ENCODE results near the gene SGCD. TPM values are rescaled to one million over a fixed set of nuclear protein-coding genes. Genes with fewer than 3 reads are reported as not detected.
A peak's percentile ranks its signal among the peaks of the same experiment; 100 is the strongest.

Gene SGCD
- total RNA-seq, 1 donor: 11.7 TPM

DNA sequence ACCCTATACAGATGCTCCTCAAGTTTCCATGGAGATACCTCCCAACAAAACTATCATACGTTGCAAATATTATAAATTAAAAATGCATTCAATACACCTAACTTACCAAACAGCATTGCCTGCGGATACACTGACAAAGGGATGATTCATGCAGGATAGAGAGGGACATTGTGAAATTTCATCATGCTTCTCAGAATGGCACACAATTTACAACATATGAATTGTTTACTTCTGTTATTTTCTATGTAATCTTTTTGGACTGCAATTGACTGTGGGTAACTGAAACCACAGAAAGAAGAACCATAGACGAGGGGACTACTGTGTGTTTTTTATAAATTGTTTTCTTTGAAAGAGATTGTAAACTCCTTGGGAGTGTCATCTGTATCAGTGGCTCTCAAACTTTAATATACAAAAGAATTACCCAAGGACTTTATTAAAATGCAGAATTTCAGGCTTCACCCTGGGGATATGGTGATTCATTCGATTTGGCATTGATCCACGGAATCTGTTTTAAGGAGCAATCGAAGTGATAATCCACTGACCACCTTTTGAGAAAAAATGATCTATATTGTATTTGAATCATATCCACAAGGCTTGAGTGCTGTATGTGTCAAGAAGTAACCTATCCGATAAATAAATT lies 146.4 kb downstream of the SGCD start:
- TF ChIP-seq, protein P1, sequence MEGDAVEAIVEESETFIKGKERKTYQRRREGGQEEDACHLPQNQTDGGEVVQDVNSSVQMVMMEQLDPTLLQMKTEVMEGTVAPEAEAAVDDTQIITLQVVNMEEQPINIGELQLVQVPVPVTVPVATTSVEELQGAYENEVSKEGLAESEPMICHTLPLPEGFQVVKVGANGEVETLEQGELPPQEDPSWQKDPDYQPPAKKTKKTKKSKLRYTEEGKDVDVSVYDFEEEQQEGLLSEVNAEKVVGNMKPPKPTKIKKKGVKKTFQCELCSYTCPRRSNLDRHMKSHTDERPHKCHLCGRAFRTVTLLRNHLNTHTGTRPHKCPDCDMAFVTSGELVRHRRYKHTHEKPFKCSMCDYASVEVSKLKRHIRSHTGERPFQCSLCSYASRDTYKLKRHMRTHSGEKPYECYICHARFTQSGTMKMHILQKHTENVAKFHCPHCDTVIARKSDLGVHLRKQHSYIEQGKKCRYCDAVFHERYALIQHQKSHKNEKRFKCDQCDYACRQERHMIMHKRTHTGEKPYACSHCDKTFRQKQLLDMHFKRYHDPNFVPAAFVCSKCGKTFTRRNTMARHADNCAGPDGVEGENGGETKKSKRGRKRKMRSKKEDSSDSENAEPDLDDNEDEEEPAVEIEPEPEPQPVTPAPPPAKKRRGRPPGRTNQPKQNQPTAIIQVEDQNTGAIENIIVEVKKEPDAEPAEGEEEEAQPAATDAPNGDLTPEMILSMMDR (IDR thresholded peaks at IDR 0.05; ENCODE audit: insufficient read depth, low read length): no peak
- no peak overlapping the region for H3K4me3 ChIP-seq (ENCODE audit: low read depth, low read length)
- peak; percentile 39 for DNase-seq (ENCODE audit: low read depth)

DNA sequence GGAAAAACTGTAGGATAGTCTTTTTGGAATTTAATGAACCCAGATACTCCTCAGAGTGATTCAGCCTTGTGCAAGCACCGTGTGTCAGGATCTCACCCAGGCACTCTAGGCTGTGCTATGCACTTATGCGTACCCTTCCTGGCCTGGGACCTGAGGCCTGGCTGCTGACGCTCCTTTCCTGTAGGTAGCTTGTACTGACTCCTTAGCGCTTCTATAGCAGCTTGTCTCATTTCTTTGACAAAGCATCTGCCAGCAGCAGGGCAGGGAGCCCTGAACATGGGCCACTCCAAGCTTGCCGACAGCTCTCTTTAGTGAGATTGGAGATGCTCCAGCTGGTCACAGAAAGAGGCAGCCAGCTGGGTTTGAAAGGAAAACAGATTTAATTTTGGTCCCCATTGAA lies 147.3 kb downstream of the SGCD start:
- H3K4me3 ChIP-seq (ENCODE audit: low read depth, low read length): no peak overlapping the region
- peak; percentile 24 for DNase-seq (ENCODE audit: low read depth)
- TF ChIP-seq, protein P1 (IDR thresholded peaks at IDR 0.05; ENCODE audit: insufficient read depth, low read length): no peak

DNA sequence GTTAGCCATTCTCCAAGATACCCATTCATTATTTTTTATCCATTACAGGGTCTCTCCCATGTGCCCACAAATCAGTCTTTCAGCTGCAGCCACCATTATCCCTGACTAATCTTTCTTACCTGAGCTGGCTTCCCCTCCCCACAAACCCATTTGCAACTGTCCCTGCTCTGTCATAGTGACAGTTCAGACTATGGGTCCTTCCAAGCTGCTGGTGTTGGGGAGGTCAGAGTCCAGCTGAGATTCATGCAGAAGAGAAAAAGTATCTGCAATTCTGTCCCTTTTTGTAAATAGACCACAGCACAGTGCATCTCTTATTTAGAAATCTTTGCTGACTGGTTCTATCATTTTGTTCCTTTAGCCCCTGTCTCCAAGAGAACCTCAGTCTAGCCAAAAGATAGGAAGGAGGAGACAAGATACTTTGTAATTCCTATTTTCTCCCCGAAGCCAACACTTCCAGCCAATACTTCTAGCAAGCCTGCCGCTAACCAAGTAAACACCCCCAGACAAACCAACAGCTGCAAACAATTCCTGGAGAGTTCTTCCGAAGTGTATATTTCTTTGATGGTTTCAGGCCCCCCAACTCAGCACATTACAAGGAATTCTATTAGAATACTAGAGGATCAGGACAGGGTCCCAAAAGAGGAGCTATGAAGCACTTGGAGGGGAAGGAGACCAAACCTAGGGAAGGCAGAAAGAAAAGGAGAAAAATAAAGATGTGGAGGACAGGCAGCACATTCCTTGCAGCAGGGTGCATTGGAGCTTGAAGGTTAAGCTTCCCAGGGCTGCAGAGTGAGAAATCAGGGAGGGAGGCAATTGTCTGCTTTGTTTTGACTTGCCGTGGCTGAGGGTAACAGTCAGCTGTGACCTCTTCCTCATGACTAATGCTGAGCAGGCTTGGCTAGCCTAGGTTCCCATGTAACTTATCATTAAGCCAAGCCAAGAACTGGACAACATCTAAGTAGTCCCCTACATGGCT lies 148.5 kb downstream of the SGCD start:
- TF ChIP-seq, protein P1 (IDR thresholded peaks at IDR 0.05; ENCODE audit: insufficient read depth, low read length): peak; percentile 10
- no peak overlapping the region for H3K4me3 ChIP-seq (ENCODE audit: low read depth, low read length)
- DNase-seq (ENCODE audit: low read depth): peak; percentile 76

DNA sequence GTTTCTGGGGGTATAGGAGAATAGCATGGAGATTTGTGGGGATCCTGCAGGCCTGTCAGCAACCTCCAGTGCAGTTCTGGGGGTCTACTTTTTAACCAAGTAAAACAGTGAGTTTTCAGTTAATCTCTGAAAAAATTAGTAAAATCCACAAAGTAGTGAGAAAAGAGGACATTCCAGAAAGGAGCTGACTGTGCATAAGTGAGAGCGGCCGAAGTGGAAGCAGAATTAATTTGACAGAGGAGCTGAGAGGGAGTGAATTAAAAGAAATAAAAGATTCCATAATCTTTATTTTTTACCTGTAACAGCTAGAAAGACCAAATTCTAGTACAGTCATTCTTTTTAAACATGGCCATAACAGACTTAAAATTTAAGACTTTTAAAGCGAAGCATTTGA lies 149.2 kb downstream of the SGCD start:
- no peak overlapping the region for H3K4me3 ChIP-seq (ENCODE audit: low read depth, low read length)
- TF ChIP-seq, protein P1 (IDR thresholded peaks at IDR 0.05; ENCODE audit: insufficient read depth, low read length): no peak
- no peak for DNase-seq (ENCODE audit: low read depth)

DNA sequence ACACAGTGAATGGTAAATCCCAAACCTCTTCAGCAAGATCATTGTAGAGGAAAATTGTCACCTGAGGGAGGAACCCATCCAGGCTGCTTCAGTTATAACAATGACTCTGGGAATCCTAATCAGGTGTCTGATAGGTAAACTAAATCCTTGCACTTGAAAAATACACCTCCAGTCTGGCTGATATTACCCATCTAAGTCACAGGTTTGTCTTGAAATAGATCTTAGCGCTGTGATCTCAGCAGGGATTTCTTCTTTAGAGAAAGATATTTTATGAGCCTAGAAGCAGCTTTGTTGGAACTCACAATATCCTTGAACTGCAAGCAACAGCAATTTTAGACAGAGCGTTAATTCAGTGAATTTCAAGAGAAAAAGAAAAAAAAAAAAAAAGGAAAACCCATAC lies 149.7 kb downstream of the SGCD start:
- no peak for DNase-seq (ENCODE audit: low read depth)
- no peak overlapping the region for H3K4me3 ChIP-seq (ENCODE audit: low read depth, low read length)
- TF ChIP-seq, protein P1 (IDR thresholded peaks at IDR 0.05; ENCODE audit: insufficient read depth, low read length): no peak

DNA sequence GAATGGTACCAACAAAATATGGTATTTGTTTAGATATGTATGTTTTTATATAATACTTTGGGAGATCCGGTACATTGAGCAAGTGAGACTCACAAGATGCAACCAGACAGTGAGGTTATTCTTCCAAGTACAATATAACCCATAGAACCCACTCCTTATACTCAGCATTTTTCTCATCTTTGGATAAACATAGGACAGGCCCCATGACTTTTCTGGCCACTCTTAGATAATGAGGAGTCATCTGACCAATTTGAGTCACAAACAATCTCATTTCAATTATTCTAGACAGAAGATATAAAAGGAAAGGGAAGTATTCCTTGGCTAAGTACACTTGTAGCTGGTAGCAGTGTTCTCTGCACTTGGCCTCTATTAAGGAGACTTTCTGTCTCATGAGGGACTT lies 150.2 kb downstream of the SGCD start:
- DNase-seq (ENCODE audit: low read depth): peak; percentile 11
- H3K4me3 ChIP-seq (ENCODE audit: low read depth, low read length): no peak overlapping the region
- TF ChIP-seq, protein P1 (IDR thresholded peaks at IDR 0.05; ENCODE audit: insufficient read depth, low read length): no peak
